Naive thymus-derived CD4-positive, alpha-beta T cell (primary cell): Measurements from ENCODE around the gene GRSF1. TPM values are rescaled to one million over a fixed set of nuclear protein-coding genes. Genes with fewer than 3 reads are reported as not detected.
"Not testable (repeated sequence)": the region's sequence is repeated elsewhere in the genome, so short reads cannot be mapped to it uniquely, and the experiment has no call there.

Experiments
- ATAC-seq: fragments of 150-1000 bp; cut with Tn5 transposase; 2 replicates; pipeline ENCODE4 v1.10.0; 2021; ENCODE audit warnings: mild to moderate bottlenecking, moderate library complexity
- CTCF ChIA-PET: fragments of 350-600 bp; sonication (Branson Sonifier 250); formaldehyde crosslinking; loops from one replicate; lab custom pipeline; 2021; ENCODE audit warnings: antibody characterized with exemption; lab: Charles Lee
- POLR2A ChIA-PET: fragments of 350-600 bp; sonication (Branson Sonifier 250); formaldehyde crosslinking; loops from one replicate; lab custom pipeline; 2021; ENCODE audit warnings: antibody characterized with exemption, inconsistent platforms; lab: Charles Lee
- DNase-seq, 9 donors: peaks; one replicate each; pipeline versions ENCODE4 v3.0.0 to v3.0.0-alpha.2; 2020 to 2022; ENCODE audit warnings: mixed read lengths in 1 of 9
- H3K27ac ChIP-seq: one replicate; pipeline ENCODE4 v1.7.0; 2013; ENCODE audit warnings: mild to moderate bottlenecking, low read depth, low read length, moderate library complexity
- H3K27me3 ChIP-seq, 2 donors: one replicate each; pipeline ENCODE4 v1.7.0; 2013; ENCODE audit warnings: low read length in 2 of 2, mild to moderate bottlenecking in 2 of 2, moderate library complexity in 2 of 2; ENCODE audit not compliant: control insufficient read depth in 2 of 2, insufficient read depth in 2 of 2
- H3K36me3 ChIP-seq, 3 experiments: 1 replicate in 2 of 3; 2 replicates in 1 of 3; pipeline ENCODE4 v1.7.0; 2013; ENCODE audit warnings: low read length in 3 of 3, mild to moderate bottlenecking in 3 of 3, moderate library complexity in 1 of 3; ENCODE audit not compliant: insufficient read depth in 3 of 3, control insufficient read depth in 2 of 3
- H3K4me1 ChIP-seq, 2 donors: one replicate each; pipeline ENCODE4 v1.7.0; 2013; ENCODE audit warnings: low read length in 2 of 2, mild to moderate bottlenecking in 2 of 2, moderate library complexity in 1 of 2; ENCODE audit not compliant: control insufficient read depth in 2 of 2, insufficient read depth in 2 of 2
- H3K4me3 ChIP-seq: 2 replicates; pipeline ENCODE4 v1.7.0; 2013; ENCODE audit warnings: mild to moderate bottlenecking, low read length
- H3K9me3 ChIP-seq, 3 experiments: 1 replicate in 2 of 3; 2 replicates in 1 of 3; pipeline ENCODE4 v1.7.0; 2013; ENCODE audit warnings: low read length in 3 of 3; ENCODE audit not compliant: control insufficient read depth in 2 of 3
- H3K27ac Mint-ChIP-seq, 9 donors: one replicate each; pipeline ENCODE4 v1.8.0; 2020 to 2022; ENCODE audit warnings: mixed read lengths in 9 of 9, mild to moderate bottlenecking in 8 of 9, moderate library complexity in 5 of 9, inconsistent platforms in 2 of 9
- H3K27me3 Mint-ChIP-seq, 5 donors: one replicate each; pipeline ENCODE4 v1.8.0; 2021 to 2022; ENCODE audit warnings: mixed read lengths in 5 of 5, mild to moderate bottlenecking in 1 of 5
- H3K36me3 Mint-ChIP-seq, 5 donors: one replicate each; pipeline ENCODE4 v1.8.0; 2020 to 2022; ENCODE audit warnings: mixed read lengths in 5 of 5, mild to moderate bottlenecking in 3 of 5, inconsistent platforms in 1 of 5
- H3K4me1 Mint-ChIP-seq, 7 donors: one replicate each; pipeline ENCODE4 v1.8.0; 2020 to 2022; ENCODE audit warnings: mixed read lengths in 7 of 7, mild to moderate bottlenecking in 3 of 7, inconsistent platforms in 1 of 7
- H3K4me3 Mint-ChIP-seq, 10 donors: one replicate each; pipeline ENCODE4 v1.8.0; 2020 to 2022; ENCODE audit warnings: mild to moderate bottlenecking in 10 of 10, mixed read lengths in 10 of 10, moderate library complexity in 6 of 10, inconsistent platforms in 2 of 10
- H3K9me3 Mint-ChIP-seq, 11 donors: one replicate each; pipeline ENCODE4 v1.8.0; 2020 to 2022; ENCODE audit warnings: mixed read lengths in 11 of 11, mild to moderate bottlenecking in 4 of 11, inconsistent platforms in 1 of 11, moderate library complexity in 1 of 11
- intact Hi-C, 2 donors: fragments of 100-400 bp; cut with micrococcal nuclease; formaldehyde crosslinking; loops; one replicate each; pipeline ENCODE4 v1.15.1; 2023
- polyA plus RNA-seq, 2 donors: library from polyadenylated mRNA; unstranded; fragments of 300-500 nt; fragmentation: Illumina TruSeq; gene quantifications; one replicate each; pipeline ENCODE4 v1.2.3, GENCODE V29; 2021
- total RNA-seq, 6 experiments: library from RNA in 5 of 6; stranded (reverse) in 5 of 6; gene quantifications; 1 replicate in 5 of 6; 2 replicates in 1 of 6; pipeline ENCODE4 v1.2.3 and lab custom pipeline; 2021 to 2026

The GRSF1 gene
- total and polyA plus RNA-seq, 7 experiments from 2014 or later = 35.9 to 111 (median 50.2) TPM

GRCh38 chr4:70842761-70843435 is 3.2 kb upstream of the GRSF1 start:
- H3K27me3 Mint-ChIP-seq = no peaks in the 10 kb centered on the region
- DNase-seq (no peak), ATAC-seq (no peak)
- intact Hi-C loops = no loop called here
- H3K27ac ChIP-seq = no peak overlapping the region
- no peak overlapping the region for H3K4me3 Mint-ChIP-seq
- POLR2A ChIA-PET = interaction anchor here (0.8 to 1.0 kb wide), 2 partner anchors 9 to 115 kb away, joined by 3 to 6 read pairs; no protein-coding TSS in a partner anchor
- peaks cover 0 to 6% of the 10 kb centered on the region in 2 donors for H3K4me1 ChIP-seq
- H3K36me3 ChIP-seq = no peaks in the 10 kb centered on the region
- no peak overlapping the region for H3K4me3 ChIP-seq
- no peaks in the 10 kb centered on the region for H3K9me3 ChIP-seq
- H3K9me3 Mint-ChIP-seq = no peaks in the 10 kb centered on the region
- H3K27ac Mint-ChIP-seq = peak overlapping the region in 4 of 9 donors; percentile 7 to 84 (median 44)
- peaks cover 0 to 7% (median 0%) of the 10 kb centered on the region in 5 donors for H3K36me3 Mint-ChIP-seq
- no peaks in the 10 kb centered on the region for H3K27me3 ChIP-seq
- CTCF ChIA-PET = interaction anchor here (0.5 kb wide), 1 partner anchor 83 kb away, joined by 3 read pairs; no protein-coding TSS in a partner anchor
- peaks cover 0 to 21% (median 9%) of the 10 kb centered on the region in 7 donors for H3K4me1 Mint-ChIP-seq

- Histone ChIP-seq H3K9me3 (no peaks in the 10 kb centered on the region), H3K4me3 (no peak overlapping the region), H3K36me3 (no peaks in the 10 kb centered on the region), H3K27me3 (no peaks in the 10 kb centered on the region), H3K4me1 (peaks cover 7 to 15% of the 10 kb centered on the region in 2 donors), H3K27ac (no peak overlapping the region)
- H3K36me3 Mint-ChIP-seq = peaks cover 0 to 2% (median 0%) of the 10 kb centered on the region in 5 donors
- H3K4me1 Mint-ChIP-seq = peaks cover 1 to 22% (median 11%) of the 10 kb centered on the region in 7 donors
- no peaks in the 10 kb centered on the region for H3K9me3 Mint-ChIP-seq
- H3K4me3 Mint-ChIP-seq = no peak overlapping the region
- DNase-seq = no peak
- intact Hi-C loops = no loop called here
- POLR2A ChIA-PET = interaction anchor here (0.6 kb wide), 1 partner anchor 19 kb away, joined by 3 read pairs; no protein-coding TSS in a partner anchor
- no peak for ATAC-seq
- no peaks in the 10 kb centered on the region for H3K27me3 Mint-ChIP-seq
- CTCF ChIA-PET = no interaction called here
- H3K27ac Mint-ChIP-seq = peak overlapping the region in 4 of 9 donors; percentile 8 to 77 (median 70)
Observed at GRCh38 chr4:70841951-70842350, 2.3 kb upstream of the GRSF1 start.

GRCh38 chr4:70841211-70841610 is 1.5 kb upstream of the GRSF1 start:
- Mint-ChIP-seq H3K27me3 (no peaks in the 10 kb centered on the region), H3K4me3 (no peak overlapping the region), H3K9me3 (no peaks in the 10 kb centered on the region), H3K27ac (peak overlapping the region; percentile 45 to 79 (median 66)), H3K36me3 (peaks cover 0 to 7% (median 0%) of the 10 kb centered on the region in 5 donors), H3K4me1 (peaks cover 8 to 28% (median 18%) of the 10 kb centered on the region in 7 donors)
- ATAC-seq = no peak
- no peak for DNase-seq
- H3K9me3 ChIP-seq = no peaks in the 10 kb centered on the region
- CTCF ChIA-PET = no interaction called here
- no peak overlapping the region for H3K4me3 ChIP-seq
- POLR2A ChIA-PET = interaction anchor here (0.6 to 3.6 kb wide), 3 partner anchors 18 to 136 kb away, joined by 3 to 43 read pairs (median 3); no protein-coding TSS in a partner anchor
- no peaks in the 10 kb centered on the region for H3K27me3 ChIP-seq
- intact Hi-C loops = no loop called here
- no peak overlapping the region for H3K27ac ChIP-seq
- no peaks in the 10 kb centered on the region for H3K36me3 ChIP-seq
- peaks cover 15 to 17% of the 10 kb centered on the region in 2 donors for H3K4me1 ChIP-seq

DNA sequence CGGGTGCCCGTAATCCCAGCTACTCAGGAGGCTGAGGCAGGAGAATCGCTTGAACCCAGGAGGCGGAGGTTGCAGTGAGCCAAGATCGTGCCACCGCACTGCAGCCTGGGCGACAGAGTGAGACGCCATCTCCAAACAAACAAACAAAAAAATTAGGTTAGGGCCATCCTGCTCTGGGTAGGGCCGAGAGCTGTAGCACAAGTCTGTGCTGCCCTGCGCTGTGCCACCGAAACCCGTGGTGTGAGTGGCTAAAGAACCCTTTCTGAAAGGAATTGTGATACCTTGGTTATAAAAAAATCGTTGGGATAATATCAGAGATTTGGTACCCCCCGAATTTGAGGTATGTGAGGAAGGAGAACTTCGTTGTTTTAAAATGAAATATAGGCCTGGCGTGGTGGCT is 941 bp upstream of the GRSF1 start:
- CTCF ChIA-PET, H3K36me3 Mint-ChIP-seq, ATAC-seq, H3K4me3 ChIP-seq, intact Hi-C loops, H3K36me3 ChIP-seq, H3K9me3 ChIP-seq, H3K4me3 Mint-ChIP-seq, H3K27ac ChIP-seq, H3K9me3 Mint-ChIP-seq, H3K27me3 ChIP-seq, H3K27me3 Mint-ChIP-seq: not testable (repeated sequence)
- Mint-ChIP-seq H3K27ac (peak overlapping the region in 4 of 9 donors; percentile 12 to 91 (median 60)), H3K4me1 (peaks cover 8 to 34% (median 24%) of the 10 kb centered on the region in 7 donors)
- peaks cover 17 to 20% of the 10 kb centered on the region in 2 donors for H3K4me1 ChIP-seq
- DNase-seq = peak in 1 of 9 donors; percentile 10
- POLR2A ChIA-PET = interaction anchor here (1.0 to 3.6 kb wide), 3 partner anchors 105 to 135 kb away, joined by 3 to 43 read pairs (median 6); no protein-coding TSS in a partner anchor

- H3K36me3 Mint-ChIP-seq = peaks cover 0 to 10% (median under 1%) of the 10 kb centered on the region in 5 donors
- intact Hi-C loops, H3K9me3 Mint-ChIP-seq, H3K27ac ChIP-seq, H3K9me3 ChIP-seq, ATAC-seq, H3K4me3 ChIP-seq, H3K27me3 Mint-ChIP-seq, H3K36me3 ChIP-seq, CTCF ChIA-PET, H3K27me3 ChIP-seq: not testable (repeated sequence)
- peak in 2 of 9 donors; percentile 64 to 75 for DNase-seq
- H3K4me1 Mint-ChIP-seq = peaks cover 8 to 36% (median 25%) of the 10 kb centered on the region in 7 donors
- peak overlapping the region in 9 of 10 donors; percentile 25 to 99 (median 72) for H3K4me3 Mint-ChIP-seq
- POLR2A ChIA-PET = interaction anchor here (1.0 to 3.6 kb wide), 10 partner anchors 8 to 1080 kb away, joined by 3 to 43 read pairs (median 8); partner anchors contain the start of genes DCK, MOB1B, SULT1B1 and UTP3
- H3K27ac Mint-ChIP-seq = peak overlapping the region in 7 of 9 donors; percentile 28 to 94 (median 76)
- peaks cover 17 to 22% of the 10 kb centered on the region in 2 donors for H3K4me1 ChIP-seq
Observed at GRCh38 chr4:70840137-70840536, 447 bp upstream of the GRSF1 start.

DNA sequence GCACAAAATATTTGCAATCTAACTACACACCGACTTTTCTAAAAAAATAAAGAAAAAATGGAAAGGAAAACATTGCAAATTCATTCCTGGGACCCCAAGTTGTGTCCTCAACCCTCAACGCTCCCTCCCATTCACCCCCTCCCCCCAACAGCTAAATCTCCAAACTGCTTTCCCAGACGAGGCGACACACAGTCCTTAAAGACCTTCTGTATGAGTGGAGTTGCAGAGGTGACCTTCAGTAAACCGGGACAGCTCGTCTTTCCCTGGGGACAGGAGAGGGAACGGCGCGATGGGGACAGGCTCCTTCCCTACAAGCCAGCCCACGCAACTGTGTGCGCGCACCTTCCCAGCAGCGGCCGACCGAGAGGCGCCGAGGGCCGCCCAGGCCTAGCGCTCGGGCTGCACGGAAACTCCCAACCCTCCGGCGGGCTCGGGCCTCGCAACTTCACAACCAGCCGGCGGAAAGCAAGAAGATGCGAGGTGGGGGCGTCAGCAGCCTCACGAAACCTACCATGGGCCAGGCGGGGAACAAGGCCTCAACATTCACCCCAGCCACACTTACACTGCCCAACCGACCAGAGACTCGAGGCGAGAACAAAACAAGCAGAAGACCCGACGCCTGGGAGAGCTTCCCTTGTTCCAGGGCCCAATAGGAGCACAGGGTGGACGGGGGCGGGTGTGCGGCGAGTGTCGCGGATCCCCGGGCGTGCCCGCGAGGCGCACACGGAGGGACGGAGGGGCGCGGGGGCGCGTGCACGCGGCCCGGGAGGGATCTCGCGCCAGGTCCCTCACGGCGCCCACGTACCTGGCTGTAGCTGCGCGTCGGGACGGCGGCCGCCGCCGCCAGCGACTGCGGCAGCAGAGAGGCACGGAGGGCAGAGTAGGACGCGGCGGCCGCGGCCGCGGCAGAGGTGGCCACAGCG is 763 bp downstream of the GRSF1 start:
- H3K27me3 Mint-ChIP-seq = no peaks in the 10 kb centered on the region
- H3K4me1 ChIP-seq = peaks cover 17 to 22% of the 10 kb centered on the region in 2 donors
- peak overlapping the region; percentile 88 for H3K27ac ChIP-seq
- H3K36me3 ChIP-seq = peaks cover 0 to 14% (median 5%) of the 10 kb centered on the region in 3 experiments
- peak; percentile 49 to 75 (median 64) for DNase-seq
- peaks cover 8 to 45% (median 32%) of the 10 kb centered on the region in 7 donors for H3K4me1 Mint-ChIP-seq
- H3K4me3 ChIP-seq = peak overlapping the region; percentile 83
- peak overlapping the region; percentile 91 to 98 (median 96) for H3K27ac Mint-ChIP-seq
- peak overlapping the region; percentile 89 to 99 (median 97) for H3K4me3 Mint-ChIP-seq
- no peaks in the 10 kb centered on the region for H3K27me3 ChIP-seq
- H3K36me3 Mint-ChIP-seq = peaks cover 0 to 14% (median 5%) of the 10 kb centered on the region in 5 donors
- peak; percentile 60 for ATAC-seq
- intact Hi-C loops = loop anchor here (1.0 to 5.0 kb wide), 12 partner anchors 20 to 1079 kb away; partner anchors contain the start of genes DCK (in 2 of the 2), MOB1B (in 2 of the 2), UTP3 (in 2 of the 2) and SULT1B1 (in 1 of the 2)
- no peaks in the 10 kb centered on the region for H3K9me3 Mint-ChIP-seq
- POLR2A ChIA-PET = interaction anchor here (0.5 to 3.6 kb wide), 16 partner anchors 10 to 1079 kb away, joined by 3 to 43 read pairs (median 4); partner anchors contain the start of genes DCK, MOB1B, SULT1B1 and UTP3
- no peaks in the 10 kb centered on the region for H3K9me3 ChIP-seq
- CTCF ChIA-PET = interaction anchor here (1.2 to 1.4 kb wide), 2 partner anchors 36 to 104 kb away, joined by 5 to 8 read pairs; no protein-coding TSS in a partner anchor
